Activated naive CD8-positive, alpha-beta T cell treated with anti-CD3 and anti-CD28 coated beads, Interleukin-2, amount 10 ng/mL, durations not matched to agents 7 days and 5 days (primary cell): ENCODE results near the gene PDE3A. TPM values are rescaled to one million over a fixed set of nuclear protein-coding genes. Genes with fewer than 3 reads are reported as not detected.

Experiments used
- ATAC-seq: fragments of 150-1000 bp; cut with Tn5 transposase; one replicate; pipeline ENCODE4 v1.10.0; 2021; ENCODE audit warnings: low read depth, moderate library complexity
- POLR2A ChIA-PET: fragments of 350-600 bp; sonication (Branson Sonifier 250); formaldehyde crosslinking; loops from one replicate; lab custom pipeline; 2021; ENCODE audit warnings: antibody characterized with exemption; lab: Charles Lee
- DNase-seq: peaks from one replicate; pipeline ENCODE4 v3.0.0; 2021
- H3K27ac Mint-ChIP-seq: one replicate; pipeline ENCODE4 v1.8.0; 2022; ENCODE audit warnings: mild to moderate bottlenecking, mixed read lengths
- H3K27me3 Mint-ChIP-seq: one replicate; pipeline ENCODE4 v1.8.0; 2022; ENCODE audit warnings: mild to moderate bottlenecking, moderate library complexity, mixed read lengths
- H3K36me3 Mint-ChIP-seq: one replicate; pipeline ENCODE4 v1.8.0; 2021; ENCODE audit warnings: mild to moderate bottlenecking, mixed read lengths
- H3K4me1 Mint-ChIP-seq: one replicate; pipeline ENCODE4 v1.8.0; 2021; ENCODE audit warnings: mixed read lengths
- H3K4me3 Mint-ChIP-seq: one replicate; pipeline ENCODE4 v1.8.0; 2022; ENCODE audit warnings: mild to moderate bottlenecking, moderate library complexity, mixed read lengths
- H3K9me3 Mint-ChIP-seq: one replicate; pipeline ENCODE4 v1.8.0; 2021; ENCODE audit warnings: mixed read lengths
- total RNA-seq, 2 experiments: library from RNA; stranded (reverse); gene quantifications; one replicate each; pipeline ENCODE4 v1.2.3, GENCODE V29; 2021

PDE3A gene
- total RNA-seq, 2 experiments from 2014 or later = not detected

DNA sequence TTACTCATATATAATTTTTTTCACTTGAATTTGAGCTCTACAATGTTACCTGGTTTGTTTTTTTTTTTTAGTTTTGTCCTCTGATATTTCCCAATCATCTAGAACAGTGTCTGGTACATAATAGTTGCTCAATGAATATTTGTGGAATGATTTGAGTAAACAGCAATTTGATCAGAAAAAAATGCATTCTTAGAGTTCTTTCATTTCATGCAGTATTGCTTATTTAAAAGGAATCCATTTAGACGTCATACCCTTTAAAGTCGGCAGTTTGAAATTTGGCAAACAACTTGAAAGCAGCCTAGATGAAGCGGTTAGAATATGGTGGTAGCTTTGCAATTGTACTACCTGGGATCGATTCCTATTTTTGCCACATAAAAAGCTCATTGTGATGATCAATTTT, 140.0 kb downstream of the PDE3A start:
- Mint-ChIP-seq H3K9me3 (no peaks in the 10 kb centered on the region), H3K4me3 (no peak overlapping the region), H3K27ac (no peak overlapping the region), H3K36me3 (no peaks in the 10 kb centered on the region), H3K27me3 (no peaks in the 10 kb centered on the region), H3K4me1 (peaks cover 3% of the 10 kb centered on the region)
- ATAC-seq (no peak), DNase-seq (no peak)
- POLR2A ChIA-PET = no interaction called here

DNA sequence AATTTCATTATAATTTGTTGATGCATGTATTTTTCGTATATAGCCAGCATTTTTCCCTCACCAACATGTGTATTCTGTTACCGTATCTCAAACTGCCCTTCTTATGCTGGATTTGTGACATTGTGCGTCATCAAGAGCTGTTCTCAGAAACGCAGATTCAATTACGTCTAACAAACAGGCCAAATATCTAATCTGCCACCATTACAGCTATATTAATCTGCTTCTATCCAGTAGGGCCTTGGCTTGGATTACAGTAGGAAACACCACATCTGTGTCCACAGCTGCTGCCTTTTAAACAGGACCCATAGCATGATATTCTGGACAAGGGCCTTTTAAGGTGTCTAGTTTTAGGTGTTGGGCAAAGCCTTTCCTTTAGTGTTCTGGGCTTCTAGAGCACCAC, 140.6 kb downstream of the PDE3A start:
- no peak overlapping the region for H3K4me3 Mint-ChIP-seq
- no peak overlapping the region for H3K27ac Mint-ChIP-seq
- no peaks in the 10 kb centered on the region for H3K27me3 Mint-ChIP-seq
- POLR2A ChIA-PET = no interaction called here
- peaks cover 3% of the 10 kb centered on the region for H3K4me1 Mint-ChIP-seq
- DNase-seq (no peak), ATAC-seq (no peak)
- no peaks in the 10 kb centered on the region for H3K9me3 Mint-ChIP-seq
- no peaks in the 10 kb centered on the region for H3K36me3 Mint-ChIP-seq

DNA sequence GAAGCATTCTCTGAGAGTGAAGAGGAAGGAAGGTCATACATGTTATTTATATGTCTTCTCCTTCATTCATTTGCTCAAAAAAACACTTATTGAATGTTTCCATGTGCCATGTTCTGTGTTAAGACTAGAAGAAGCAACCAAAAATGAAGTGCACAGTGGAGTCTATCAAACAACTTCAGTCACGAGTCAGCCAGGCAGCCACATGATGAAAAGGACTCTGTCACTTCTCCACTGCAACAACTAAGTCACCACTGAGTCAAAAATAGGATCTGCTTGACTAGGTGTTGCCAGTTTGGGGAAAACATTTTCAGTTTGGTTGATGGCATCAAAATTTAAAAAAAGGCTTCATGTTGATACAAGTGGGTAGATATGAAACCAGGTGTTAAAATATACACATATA, 142.5 kb downstream of the PDE3A start:
- Mint-ChIP-seq H3K27ac (no peak overlapping the region), H3K27me3 (no peaks in the 10 kb centered on the region), H3K36me3 (no peaks in the 10 kb centered on the region), H3K9me3 (no peaks in the 10 kb centered on the region), H3K4me3 (no peak overlapping the region), H3K4me1 (peaks cover 3% of the 10 kb centered on the region)
- DNase-seq = no peak
- ATAC-seq = no peak
- POLR2A ChIA-PET = no interaction called here

GRCh38 chr12:20513189-20513588, 144.9 kb downstream of the PDE3A start:
- Mint-ChIP-seq H3K4me3 (no peak overlapping the region), H3K27ac (no peak overlapping the region), H3K4me1 (no peaks in the 10 kb centered on the region), H3K36me3 (no peaks in the 10 kb centered on the region), H3K27me3 (no peaks in the 10 kb centered on the region), H3K9me3 (no peaks in the 10 kb centered on the region)
- no peak for ATAC-seq
- DNase-seq = no peak
- POLR2A ChIA-PET = no interaction called here

- POLR2A ChIA-PET = no interaction called here
- ATAC-seq (no peak), DNase-seq (no peak)
- H3K9me3 Mint-ChIP-seq = no peaks in the 10 kb centered on the region
- H3K4me3 Mint-ChIP-seq = no peak overlapping the region
- H3K36me3 Mint-ChIP-seq = no peaks in the 10 kb centered on the region
- no peak overlapping the region for H3K27ac Mint-ChIP-seq
- no peaks in the 10 kb centered on the region for H3K27me3 Mint-ChIP-seq
- H3K4me1 Mint-ChIP-seq = no peaks in the 10 kb centered on the region
Observed at GRCh38 chr12:20514598-20514997, 146.3 kb downstream of the PDE3A start.

DNA sequence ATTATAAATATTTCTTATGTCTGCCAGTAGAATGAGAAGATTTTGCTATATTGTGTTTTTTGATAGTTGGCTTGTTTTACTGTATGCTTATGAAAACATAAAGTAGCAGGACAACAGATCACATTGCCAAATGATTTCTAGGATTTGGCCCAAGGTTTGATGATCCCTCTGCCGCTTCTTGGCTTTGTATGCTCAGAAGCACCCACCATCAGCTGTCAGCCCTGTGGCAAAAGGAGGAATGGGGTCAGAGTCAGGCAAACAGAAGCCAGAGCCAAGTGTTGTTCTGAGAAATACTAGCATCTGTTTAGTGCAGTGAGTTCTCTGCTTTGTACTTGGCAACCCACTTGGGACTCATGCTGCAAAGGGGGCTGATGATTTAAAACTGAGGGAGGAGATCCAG, 152.2 kb downstream of the PDE3A start:
- H3K4me1 Mint-ChIP-seq = no peaks in the 10 kb centered on the region
- POLR2A ChIA-PET = no interaction called here

DNA sequence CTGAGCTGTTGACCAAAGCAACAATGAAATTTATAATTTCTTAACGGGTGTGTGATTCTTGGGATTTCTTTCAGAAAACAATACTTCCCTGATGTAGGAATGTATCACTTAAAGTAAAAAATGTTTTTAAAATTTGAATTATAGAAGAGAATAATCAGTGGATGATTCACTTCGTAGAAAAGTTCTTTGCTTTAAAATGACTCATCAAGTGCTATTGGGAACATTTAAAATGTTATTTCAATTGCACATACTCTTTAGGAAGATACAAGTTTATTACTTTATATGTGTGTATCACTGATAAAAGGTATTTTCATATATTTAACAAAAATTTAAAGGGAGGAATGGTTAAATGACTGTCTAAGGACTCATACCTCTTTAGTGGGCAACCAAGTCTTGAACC, 155.3 kb downstream of the PDE3A start:
- Mint-ChIP-seq H3K27me3 (no peaks in the 10 kb centered on the region), H3K4me1 (no peaks in the 10 kb centered on the region), H3K27ac (no peak overlapping the region), H3K36me3 (no peaks in the 10 kb centered on the region), H3K9me3 (no peaks in the 10 kb centered on the region), H3K4me3 (no peak overlapping the region)
- no peak for DNase-seq
- POLR2A ChIA-PET = no interaction called here
- no peak for ATAC-seq

More for the DNA sequence above, 152.2 kb downstream of the PDE3A start:
- Mint-ChIP-seq H3K27ac (no peak overlapping the region), H3K4me3 (no peak overlapping the region), H3K9me3 (no peaks in the 10 kb centered on the region), H3K27me3 (no peaks in the 10 kb centered on the region), H3K36me3 (no peaks in the 10 kb centered on the region)
- DNase-seq (no peak), ATAC-seq (no peak)

- Mint-ChIP-seq H3K27ac (no peak overlapping the region), H3K4me1 (no peaks in the 10 kb centered on the region), H3K27me3 (no peaks in the 10 kb centered on the region), H3K4me3 (no peak overlapping the region), H3K9me3 (no peaks in the 10 kb centered on the region), H3K36me3 (no peaks in the 10 kb centered on the region)
- DNase-seq (no peak), ATAC-seq (no peak)
- POLR2A ChIA-PET = no interaction called here
Observed at GRCh38 chr12:20524113-20524512, 155.8 kb downstream of the PDE3A start.

- ATAC-seq (no peak), DNase-seq (no peak)
- Mint-ChIP-seq H3K27ac (no peak overlapping the region), H3K4me3 (no peak overlapping the region), H3K27me3 (no peaks in the 10 kb centered on the region), H3K9me3 (no peaks in the 10 kb centered on the region), H3K36me3 (no peaks in the 10 kb centered on the region), H3K4me1 (no peaks in the 10 kb centered on the region)
- POLR2A ChIA-PET = no interaction called here
Observed at GRCh38 chr12:20525064-20525610, 156.8 kb downstream of the PDE3A start.

DNA sequence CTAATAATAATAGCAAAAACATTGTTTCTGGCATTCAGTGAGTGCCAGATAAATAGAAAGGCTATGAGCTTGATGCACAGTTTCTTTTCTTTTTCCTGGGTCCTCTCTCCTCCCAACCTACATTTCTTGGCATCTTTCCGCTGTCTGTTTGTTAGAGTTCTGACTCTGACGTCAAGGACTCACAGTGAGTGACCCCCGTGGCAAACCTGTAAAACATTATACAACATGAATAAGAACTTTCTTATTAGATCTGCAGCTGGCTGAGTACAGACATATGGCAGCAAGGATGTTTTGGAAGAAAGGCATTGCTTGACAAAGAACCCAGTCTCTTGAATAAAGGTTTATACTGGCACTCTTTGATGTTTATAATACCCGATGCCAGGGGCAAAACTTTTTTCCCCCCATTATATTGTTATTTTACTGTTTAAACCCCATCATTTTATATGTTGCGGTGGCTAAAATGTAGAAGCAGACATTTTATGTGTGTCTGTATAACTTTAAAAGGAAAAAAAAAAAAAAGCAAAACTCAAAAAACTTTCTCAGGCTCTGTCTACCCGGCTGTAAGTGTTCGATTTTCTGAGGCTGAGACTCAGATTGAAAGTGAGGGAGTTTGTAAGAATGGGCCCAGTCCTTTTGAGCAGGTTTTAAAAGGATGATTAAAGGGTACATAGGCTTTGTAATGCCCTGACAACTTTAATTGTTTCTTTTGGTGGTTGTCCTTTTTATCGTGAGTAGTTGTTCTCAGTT, 159.3 kb downstream of the PDE3A start:
- no peak for ATAC-seq
- no peak overlapping the region for H3K4me3 Mint-ChIP-seq
- no peaks in the 10 kb centered on the region for H3K36me3 Mint-ChIP-seq
- H3K9me3 Mint-ChIP-seq = no peaks in the 10 kb centered on the region
- no peak overlapping the region for H3K27ac Mint-ChIP-seq
- H3K27me3 Mint-ChIP-seq = no peaks in the 10 kb centered on the region
- POLR2A ChIA-PET = no interaction called here
- no peaks in the 10 kb centered on the region for H3K4me1 Mint-ChIP-seq
- DNase-seq = no peak

DNA sequence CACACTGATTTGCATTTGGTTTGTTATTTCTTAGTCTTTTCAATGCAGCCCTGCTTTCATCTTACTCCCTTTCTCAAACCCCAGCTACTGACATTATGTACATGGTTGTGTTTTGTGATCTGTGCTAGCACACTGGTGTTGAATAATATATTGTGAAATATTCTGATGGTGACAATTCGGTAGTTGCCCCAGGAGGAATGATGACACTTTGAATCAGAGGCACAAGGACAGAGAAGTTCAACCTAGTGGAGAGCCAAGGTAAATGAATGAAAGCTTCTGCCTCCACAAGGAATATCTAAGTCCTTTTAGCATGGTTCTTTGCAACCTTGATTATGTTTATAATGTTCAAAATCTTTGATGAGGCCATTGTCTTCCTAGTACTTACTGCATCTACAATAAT, 159.9 kb downstream of the PDE3A start:
- ATAC-seq (no peak), DNase-seq (no peak)
- H3K4me1 Mint-ChIP-seq = no peaks in the 10 kb centered on the region
- H3K4me3 Mint-ChIP-seq = no peak overlapping the region
- H3K27me3 Mint-ChIP-seq = no peaks in the 10 kb centered on the region
- H3K27ac Mint-ChIP-seq = no peak overlapping the region
- no peaks in the 10 kb centered on the region for H3K9me3 Mint-ChIP-seq
- H3K36me3 Mint-ChIP-seq = no peaks in the 10 kb centered on the region
- POLR2A ChIA-PET = no interaction called here

DNA sequence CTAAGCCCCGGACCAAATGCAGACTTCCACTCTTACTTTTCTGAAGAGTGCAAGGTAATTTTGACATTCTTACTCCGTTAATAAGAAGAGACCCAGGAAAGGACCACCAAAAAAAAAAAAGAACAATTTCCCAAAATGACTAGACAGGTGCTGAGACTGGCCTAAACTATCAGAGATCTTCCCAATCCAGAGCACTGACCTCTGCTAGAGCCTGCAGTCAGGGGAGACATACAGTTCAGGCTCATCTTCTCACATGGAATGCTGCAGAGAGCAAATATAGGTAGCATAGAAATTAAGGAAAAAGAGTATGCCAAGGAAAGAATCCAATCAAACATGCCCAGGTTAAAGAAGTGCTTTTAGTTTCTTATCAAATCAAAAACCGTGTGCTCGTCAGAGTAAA, 177.9 kb downstream of the PDE3A start:
- H3K4me3 Mint-ChIP-seq = no peak overlapping the region
- H3K9me3 Mint-ChIP-seq = no peaks in the 10 kb centered on the region
- H3K27ac Mint-ChIP-seq = no peak overlapping the region
- no peaks in the 10 kb centered on the region for H3K27me3 Mint-ChIP-seq
- DNase-seq (no peak), ATAC-seq (no peak)
- no peaks in the 10 kb centered on the region for H3K4me1 Mint-ChIP-seq
- POLR2A ChIA-PET = no interaction called here
- no peaks in the 10 kb centered on the region for H3K36me3 Mint-ChIP-seq

GRCh38 chr12:20547816-20548575, 179.7 kb downstream of the PDE3A start:
- DNase-seq = no peak
- H3K27me3 Mint-ChIP-seq = no peaks in the 10 kb centered on the region
- no peak overlapping the region for H3K4me3 Mint-ChIP-seq
- H3K9me3 Mint-ChIP-seq = no peaks in the 10 kb centered on the region
- H3K4me1 Mint-ChIP-seq = no peaks in the 10 kb centered on the region
- ATAC-seq = no peak
- POLR2A ChIA-PET = no interaction called here
- H3K36me3 Mint-ChIP-seq = no peaks in the 10 kb centered on the region
- no peak overlapping the region for H3K27ac Mint-ChIP-seq

GRCh38 chr12:20548611-20549010, 180.3 kb downstream of the PDE3A start:
- Mint-ChIP-seq H3K36me3 (no peaks in the 10 kb centered on the region), H3K9me3 (no peaks in the 10 kb centered on the region), H3K27ac (no peak overlapping the region), H3K4me3 (no peak overlapping the region), H3K4me1 (no peaks in the 10 kb centered on the region), H3K27me3 (no peaks in the 10 kb centered on the region)
- DNase-seq (no peak), ATAC-seq (no peak)
- POLR2A ChIA-PET = no interaction called here
